Natural killer cell (primary cell): ENCODE data around the gene KLHL35. TPM values are rescaled to one million over a fixed set of nuclear protein-coding genes. Genes with fewer than 3 reads are reported as not detected.

Experiments used
- ATAC-seq, 3 donors: fragments of 150-1000 bp in 2 of 3; fragments of 200-7000 bp in 1 of 3; cut with Tn5 transposase; 1 replicate in 1 of 3; 2 replicates in 2 of 3; pipeline ENCODE4 v1.10.0; 2021; ENCODE audit warnings: mild to moderate bottlenecking in 2 of 3, moderate library complexity in 2 of 3
- DNase-seq, 2 donors: peaks; one replicate each; pipeline versions ENCODE4 v3.0.0 to v3.0.0-alpha.2; 2013 to 2021; ENCODE audit warnings: mixed read lengths in 1 of 2
- H3K27ac ChIP-seq: one replicate; pipeline ENCODE4 v1.5.1; 2013; ENCODE audit warnings: mild to moderate bottlenecking, low read length
- H3K27me3 ChIP-seq: one replicate; pipeline ENCODE4 v1.6.1; 2013; ENCODE audit warnings: low read length; ENCODE audit not compliant: control insufficient read depth, insufficient read depth
- H3K36me3 ChIP-seq: one replicate; pipeline ENCODE4 v1.6.1; 2013; ENCODE audit warnings: low read length; ENCODE audit not compliant: control insufficient read depth, insufficient read depth
- H3K4me1 ChIP-seq: one replicate; pipeline ENCODE4 v1.6.1; 2013; ENCODE audit warnings: low read length; ENCODE audit not compliant: control insufficient read depth, insufficient read depth
- H3K4me3 ChIP-seq: one replicate; pipeline ENCODE4 v1.5.1; 2013; ENCODE audit warnings: low read length
- H3K9me3 ChIP-seq: one replicate; pipeline ENCODE4 v1.6.1; 2013; ENCODE audit warnings: low read length; ENCODE audit not compliant: control insufficient read depth, insufficient read depth
- H3K27ac Mint-ChIP-seq, 2 donors: one replicate each; pipeline ENCODE4 v1.8.0; 2022; ENCODE audit warnings: mild to moderate bottlenecking in 2 of 2, mixed read lengths in 2 of 2, moderate library complexity in 1 of 2
- H3K27me3 Mint-ChIP-seq, 2 donors: one replicate each; pipeline ENCODE4 v1.8.0; 2022; ENCODE audit warnings: low read depth in 2 of 2, mixed read lengths in 2 of 2
- H3K36me3 Mint-ChIP-seq: one replicate; pipeline ENCODE4 v1.8.0; 2022; ENCODE audit warnings: mixed read lengths
- H3K4me1 Mint-ChIP-seq, 2 donors: one replicate each; pipeline ENCODE4 v1.8.0; 2022; ENCODE audit warnings: mixed read lengths in 2 of 2
- H3K4me3 Mint-ChIP-seq: one replicate; pipeline ENCODE4 v1.8.0; 2022; ENCODE audit warnings: mild to moderate bottlenecking, moderate library complexity, mixed read lengths
- H3K9me3 Mint-ChIP-seq, 2 donors: one replicate each; pipeline ENCODE4 v1.8.0; 2022; ENCODE audit warnings: mixed read lengths in 2 of 2
- WGBS: methylation state at CpG from one replicate; pipeline ENCODE4 v1.1.7; 2013; ENCODE audit warnings: missing lambda C conversion rate; ENCODE audit not compliant: insufficient coverage; 5-methylcytosine and 5-hydroxymethylcytosine counted together
- intact Hi-C: fragments of 100-400 bp; cut with micrococcal nuclease; formaldehyde crosslinking; loops from one replicate; pipeline ENCODE4 v1.14.2; 2022
- total RNA-seq, 4 donors: library from RNA; stranded (reverse); fragments of 120-200 nt in 1 of 4; gene quantifications; one replicate each; pipeline versions ENCODE4 v1.2.3 to v1.2.4, GENCODE V29; 2013 to 2022
- TF ChIP-seq, protein P1 (sequence below): fragments of 200-600 bp; IDR thresholded peaks from one replicate; pipeline ENCODE4 v1.8.0; 2022; ENCODE audit warnings: antibody characterized with exemption

The KLHL35 gene
- total RNA-seq, 3 donors from 2014 or later (not counting 1 experiment from before 2014, with no cell fraction given), result 0.40 to 0.93 (median 0.54) TPM

DNA sequence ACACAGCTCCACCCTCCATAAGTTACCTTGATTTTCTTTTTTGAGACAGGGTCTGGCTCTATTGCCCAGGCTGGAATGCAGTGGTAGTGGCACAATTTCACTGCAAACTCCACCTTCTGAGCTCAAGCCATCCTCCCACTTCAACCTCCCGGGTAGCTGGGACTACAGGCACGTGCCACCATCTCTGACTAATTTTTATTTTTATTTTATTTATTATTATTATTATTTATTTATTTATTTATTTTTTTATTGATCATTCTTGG lies 24.1 kb downstream of the KLHL35 start:
- H3K36me3 Mint-ChIP-seq, result peaks cover 5% of the 10 kb centered on the region
- no peaks in the 10 kb centered on the region for H3K9me3 ChIP-seq
- peaks cover 5% of the 10 kb centered on the region for H3K4me1 ChIP-seq
- H3K4me3 Mint-ChIP-seq, result no peak overlapping the region
- peaks cover 37% of the 10 kb centered on the region for H3K36me3 ChIP-seq
- ATAC-seq (no peak), DNase-seq (no peak)
- H3K27me3 ChIP-seq, result no peaks in the 10 kb centered on the region
- no CpG with 5 or more reads among the region's 2 CpGs for WGBS
- no peaks in the 10 kb centered on the region for H3K27me3 Mint-ChIP-seq
- no peak overlapping the region for H3K27ac ChIP-seq
- H3K27ac Mint-ChIP-seq, result no peak overlapping the region
- H3K9me3 Mint-ChIP-seq, result no peaks in the 10 kb centered on the region
- intact Hi-C loops, result no loop called here
- H3K4me1 Mint-ChIP-seq, result peaks cover 13 to 23% of the 10 kb centered on the region in 2 donors
- TF ChIP-seq, protein P1, sequence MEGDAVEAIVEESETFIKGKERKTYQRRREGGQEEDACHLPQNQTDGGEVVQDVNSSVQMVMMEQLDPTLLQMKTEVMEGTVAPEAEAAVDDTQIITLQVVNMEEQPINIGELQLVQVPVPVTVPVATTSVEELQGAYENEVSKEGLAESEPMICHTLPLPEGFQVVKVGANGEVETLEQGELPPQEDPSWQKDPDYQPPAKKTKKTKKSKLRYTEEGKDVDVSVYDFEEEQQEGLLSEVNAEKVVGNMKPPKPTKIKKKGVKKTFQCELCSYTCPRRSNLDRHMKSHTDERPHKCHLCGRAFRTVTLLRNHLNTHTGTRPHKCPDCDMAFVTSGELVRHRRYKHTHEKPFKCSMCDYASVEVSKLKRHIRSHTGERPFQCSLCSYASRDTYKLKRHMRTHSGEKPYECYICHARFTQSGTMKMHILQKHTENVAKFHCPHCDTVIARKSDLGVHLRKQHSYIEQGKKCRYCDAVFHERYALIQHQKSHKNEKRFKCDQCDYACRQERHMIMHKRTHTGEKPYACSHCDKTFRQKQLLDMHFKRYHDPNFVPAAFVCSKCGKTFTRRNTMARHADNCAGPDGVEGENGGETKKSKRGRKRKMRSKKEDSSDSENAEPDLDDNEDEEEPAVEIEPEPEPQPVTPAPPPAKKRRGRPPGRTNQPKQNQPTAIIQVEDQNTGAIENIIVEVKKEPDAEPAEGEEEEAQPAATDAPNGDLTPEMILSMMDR, result no peak
- H3K4me3 ChIP-seq, result no peak overlapping the region

DNA sequence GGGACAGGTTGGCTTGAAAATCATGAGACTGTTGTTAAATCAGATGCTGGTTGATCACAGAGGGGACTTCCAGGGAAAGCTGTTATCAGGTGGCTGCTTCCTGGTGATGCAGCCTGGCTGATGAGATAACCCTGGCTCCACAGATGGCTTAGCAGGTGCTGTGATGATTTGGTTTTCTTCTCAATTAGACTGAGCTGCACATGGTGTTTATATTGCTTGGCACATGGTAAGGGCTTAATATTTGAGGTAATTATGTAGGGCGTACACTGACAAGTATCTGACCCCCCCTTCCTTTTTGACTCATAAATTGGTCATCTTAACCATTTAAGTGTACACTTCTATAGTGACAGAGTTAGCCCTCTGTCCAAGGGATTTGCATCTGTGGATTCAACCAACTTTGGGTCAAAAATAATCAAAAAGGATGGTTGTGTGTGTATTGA lies 26.6 kb downstream of the KLHL35 start:
- H3K9me3 ChIP-seq, result no peaks in the 10 kb centered on the region
- Mint-ChIP-seq H3K4me1 (peaks cover 38 to 44% of the 10 kb centered on the region in 2 donors), H3K36me3 (peaks cover 12% of the 10 kb centered on the region), H3K27me3 (no peaks in the 10 kb centered on the region), H3K27ac (peak overlapping the region; percentile 43 to 64), H3K4me3 (no peak overlapping the region), H3K9me3 (no peaks in the 10 kb centered on the region)
- DNase-seq (no peak), ATAC-seq (peak in 1 of 3 donors; percentile 27)
- no CpG with 5 or more reads among the region's 1 CpG for WGBS
- TF ChIP-seq, protein P1, result no peak
- H3K27ac ChIP-seq, result no peak overlapping the region
- H3K36me3 ChIP-seq, result peaks cover 57% of the 10 kb centered on the region
- no peaks in the 10 kb centered on the region for H3K27me3 ChIP-seq
- intact Hi-C loops, result no loop called here
- H3K4me1 ChIP-seq, result peaks cover 15% of the 10 kb centered on the region
- no peak overlapping the region for H3K4me3 ChIP-seq

DNA sequence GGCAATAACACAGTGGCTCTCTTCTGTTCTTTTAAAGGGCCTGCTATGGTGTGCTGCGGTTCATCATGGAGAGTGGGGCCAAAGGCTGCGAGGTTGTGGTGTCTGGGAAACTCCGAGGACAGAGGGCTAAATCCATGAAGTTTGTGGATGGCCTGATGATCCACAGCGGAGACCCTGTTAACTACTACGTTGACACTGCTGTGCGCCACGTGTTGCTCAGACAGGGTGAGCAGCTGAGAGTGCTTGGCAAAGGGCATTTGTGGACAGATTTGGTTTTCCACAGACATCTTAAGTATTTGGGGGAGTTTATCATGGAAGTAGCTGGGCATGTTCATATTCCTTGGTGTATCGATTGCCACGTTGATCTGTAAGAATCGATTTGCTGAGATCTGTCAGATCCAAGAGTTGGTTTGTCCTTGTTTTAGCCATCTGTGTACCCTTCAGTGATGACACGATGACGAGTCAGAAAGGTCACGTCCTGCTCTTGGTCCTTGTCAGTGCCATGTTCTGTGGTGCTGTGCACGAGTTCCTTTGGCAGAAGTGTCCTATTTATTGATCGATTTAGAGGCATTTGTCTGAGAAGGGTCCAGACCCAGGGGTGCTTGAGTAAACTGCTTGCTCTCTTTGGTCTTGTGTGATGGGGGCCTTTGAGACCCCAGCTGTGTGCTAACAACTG lies 28.9 kb downstream of the KLHL35 start:
- H3K36me3 ChIP-seq, result peaks cover 62% of the 10 kb centered on the region
- no peak overlapping the region for H3K27ac ChIP-seq
- Mint-ChIP-seq H3K4me3 (no peak overlapping the region), H3K27me3 (no peaks in the 10 kb centered on the region), H3K36me3 (peaks cover 12% of the 10 kb centered on the region), H3K9me3 (no peaks in the 10 kb centered on the region), H3K4me1 (peaks cover 56 to 65% of the 10 kb centered on the region in 2 donors), H3K27ac (peak overlapping the region; percentile 40 to 98)
- H3K9me3 ChIP-seq, result no peaks in the 10 kb centered on the region
- peaks cover 31% of the 10 kb centered on the region for H3K4me1 ChIP-seq
- TF ChIP-seq, protein P1, result no peak
- ATAC-seq (no peak), DNase-seq (no peak)
- no peak overlapping the region for H3K4me3 ChIP-seq
- intact Hi-C loops, result no loop called here
- no peaks in the 10 kb centered on the region for H3K27me3 ChIP-seq
- 91% methylated on average over 15 of the region's 15 CpGs for WGBS

DNA sequence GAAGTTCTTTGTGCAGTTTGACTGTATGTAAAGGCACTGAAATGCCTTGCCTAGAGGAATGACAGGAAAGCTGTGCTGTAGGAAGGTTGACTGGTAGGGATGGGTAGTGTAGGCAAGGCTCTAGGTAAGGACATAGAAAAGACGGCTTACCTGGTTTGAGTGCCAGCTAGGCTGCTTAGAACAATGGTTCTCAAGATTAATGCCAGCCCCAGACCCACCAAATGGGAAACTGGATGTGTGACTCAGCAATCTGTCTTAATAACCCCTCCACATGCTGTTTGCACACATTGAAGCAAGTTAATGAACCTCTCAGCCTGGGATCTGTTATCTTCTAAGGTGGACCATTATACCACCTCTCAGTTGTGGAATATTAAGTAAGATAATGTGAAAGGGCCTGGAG lies 30.0 kb downstream of the KLHL35 start:
- H3K4me3 Mint-ChIP-seq, result no peak overlapping the region
- Histone ChIP-seq H3K4me3 (no peak overlapping the region), H3K27me3 (no peaks in the 10 kb centered on the region), H3K9me3 (no peaks in the 10 kb centered on the region), H3K4me1 (peaks cover 35% of the 10 kb centered on the region), H3K27ac (no peak overlapping the region), H3K36me3 (peaks cover 62% of the 10 kb centered on the region)
- WGBS, result 67% methylated on average over 1 of the region's 1 CpG
- TF ChIP-seq, protein P1, result no peak
- peaks cover 57 to 66% of the 10 kb centered on the region in 2 donors for H3K4me1 Mint-ChIP-seq
- H3K36me3 Mint-ChIP-seq, result peaks cover 12% of the 10 kb centered on the region
- no peaks in the 10 kb centered on the region for H3K9me3 Mint-ChIP-seq
- no peaks in the 10 kb centered on the region for H3K27me3 Mint-ChIP-seq
- no peak for ATAC-seq
- no peak for DNase-seq
- peak overlapping the region; percentile 97 to 98 for H3K27ac Mint-ChIP-seq
- intact Hi-C loops, result no loop called here
